HG03457 (cell line): ENCODE data around the gene CCAR1.
"Not testable (repeated sequence)": the region's sequence is repeated elsewhere in the genome, so short reads cannot be mapped to it uniquely, and the experiment has no call there.

Experiments used
- ATAC-seq: cut with Tn5 transposase; IDR thresholded peaks from one replicate; pipeline ENCODE4 v1.9.1; 2021; ENCODE audit warnings: moderate number of reproducible peaks; ENCODE audit not compliant: unreplicated experiment

Gene CCAR1, protein sequence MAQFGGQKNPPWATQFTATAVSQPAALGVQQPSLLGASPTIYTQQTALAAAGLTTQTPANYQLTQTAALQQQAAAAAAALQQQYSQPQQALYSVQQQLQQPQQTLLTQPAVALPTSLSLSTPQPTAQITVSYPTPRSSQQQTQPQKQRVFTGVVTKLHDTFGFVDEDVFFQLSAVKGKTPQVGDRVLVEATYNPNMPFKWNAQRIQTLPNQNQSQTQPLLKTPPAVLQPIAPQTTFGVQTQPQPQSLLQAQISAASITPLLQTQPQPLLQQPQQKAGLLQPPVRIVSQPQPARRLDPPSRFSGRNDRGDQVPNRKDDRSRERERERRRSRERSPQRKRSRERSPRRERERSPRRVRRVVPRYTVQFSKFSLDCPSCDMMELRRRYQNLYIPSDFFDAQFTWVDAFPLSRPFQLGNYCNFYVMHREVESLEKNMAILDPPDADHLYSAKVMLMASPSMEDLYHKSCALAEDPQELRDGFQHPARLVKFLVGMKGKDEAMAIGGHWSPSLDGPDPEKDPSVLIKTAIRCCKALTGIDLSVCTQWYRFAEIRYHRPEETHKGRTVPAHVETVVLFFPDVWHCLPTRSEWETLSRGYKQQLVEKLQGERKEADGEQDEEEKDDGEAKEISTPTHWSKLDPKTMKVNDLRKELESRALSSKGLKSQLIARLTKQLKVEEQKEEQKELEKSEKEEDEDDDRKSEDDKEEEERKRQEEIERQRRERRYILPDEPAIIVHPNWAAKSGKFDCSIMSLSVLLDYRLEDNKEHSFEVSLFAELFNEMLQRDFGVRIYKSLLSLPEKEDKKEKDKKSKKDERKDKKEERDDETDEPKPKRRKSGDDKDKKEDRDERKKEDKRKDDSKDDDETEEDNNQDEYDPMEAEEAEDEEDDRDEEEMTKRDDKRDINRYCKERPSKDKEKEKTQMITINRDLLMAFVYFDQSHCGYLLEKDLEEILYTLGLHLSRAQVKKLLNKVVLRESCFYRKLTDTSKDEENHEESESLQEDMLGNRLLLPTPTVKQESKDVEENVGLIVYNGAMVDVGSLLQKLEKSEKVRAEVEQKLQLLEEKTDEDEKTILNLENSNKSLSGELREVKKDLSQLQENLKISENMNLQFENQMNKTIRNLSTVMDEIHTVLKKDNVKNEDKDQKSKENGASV

GRCh38 chr10:68720793-68721672, at the start of gene CCAR1:
Gene CCAR1, plus strand, starts transcription at chr10:68721239. Its CDS starts 1,266 bp downstream, at chr10:68722505.
- ATAC-seq, result peak; percentile 91

DNA sequence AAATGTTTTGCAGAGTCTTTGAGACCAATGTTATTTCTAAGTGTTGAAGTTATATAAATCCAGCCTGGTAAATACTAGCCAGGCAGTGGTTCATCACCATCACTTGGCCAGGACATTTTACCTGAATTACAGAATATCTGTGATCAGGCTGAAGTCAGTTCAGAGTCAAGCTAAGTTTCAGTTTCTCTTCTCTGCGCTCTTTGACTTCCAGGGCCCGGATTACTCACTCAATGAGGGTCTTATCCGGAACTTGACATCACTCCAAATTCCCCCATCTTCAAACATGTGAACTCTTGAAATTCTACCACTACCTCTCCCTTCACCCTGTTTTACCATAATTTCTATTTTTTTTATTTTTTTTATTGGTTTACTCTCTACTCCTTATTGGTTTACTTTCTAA, 36.6 kb upstream of the CCAR1 start:
- ATAC-seq, result no peak

DNA sequence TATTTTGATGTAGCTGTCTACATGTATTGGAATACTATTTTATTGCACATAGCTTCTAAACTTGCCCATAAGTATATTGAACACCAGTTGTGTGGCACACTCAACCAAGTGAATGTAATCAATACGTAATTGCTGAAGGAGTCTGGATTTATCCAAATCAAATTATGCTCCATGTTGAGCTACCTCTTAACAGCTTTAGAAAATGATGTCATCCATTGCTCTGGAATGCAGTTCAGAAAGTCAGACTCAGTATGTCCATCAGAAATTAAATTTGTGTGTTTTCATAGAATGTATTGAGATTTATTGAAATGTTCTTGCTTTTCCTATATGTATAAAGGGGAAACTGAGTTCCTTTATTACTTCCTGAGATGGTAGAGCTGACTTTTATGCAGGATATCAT, 25.0 kb upstream of the CCAR1 start:
- ATAC-seq, result no peak

DNA sequence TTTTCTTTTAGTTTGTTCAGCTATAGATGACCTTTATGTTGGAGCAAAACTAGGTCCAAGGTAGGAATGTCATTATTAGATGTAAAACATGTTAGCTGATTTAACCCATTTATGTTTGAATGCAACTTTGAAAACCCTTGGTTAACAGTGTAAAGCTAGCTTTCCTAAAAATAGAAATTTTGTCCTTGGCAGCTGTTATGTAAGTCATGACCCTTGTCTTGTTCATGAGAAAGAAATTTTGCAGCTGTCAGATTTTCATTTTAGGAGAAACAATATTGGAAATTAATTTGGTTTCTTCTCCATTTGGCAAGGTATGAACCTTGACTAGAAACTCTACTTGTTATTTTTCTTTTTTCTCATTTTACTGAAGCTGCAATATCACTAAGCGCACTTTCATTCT, 23.9 kb upstream of the CCAR1 start:
- ATAC-seq, result no peak

GRCh38 chr10:68700197-68700596, 20.8 kb upstream of the CCAR1 start:
- no peak for ATAC-seq

DNA sequence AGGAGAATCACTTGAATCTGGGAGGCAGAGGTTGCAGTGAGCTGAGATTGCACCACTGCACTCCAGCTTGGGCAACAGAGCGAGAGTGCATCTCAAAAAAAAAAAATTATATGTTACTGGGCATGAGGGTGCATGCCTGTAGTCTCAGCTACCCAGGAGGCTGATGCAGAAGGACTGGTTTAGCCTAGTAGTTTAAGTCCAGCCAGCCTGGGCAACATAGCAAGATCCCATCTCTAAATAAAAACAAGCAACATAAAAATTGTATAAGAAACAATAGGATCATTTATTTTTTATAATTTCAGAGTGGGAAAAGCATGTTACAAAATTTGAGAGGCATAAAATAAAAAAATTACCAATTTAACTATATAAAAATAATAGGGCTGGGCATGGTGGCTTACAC, 15.5 kb upstream of the CCAR1 start:
- ATAC-seq, result no peak

- ATAC-seq, result not testable (repeated sequence)
These were observed 12.1 kb upstream of the CCAR1 start for GRCh38 chr10:68708987-68709386.

GRCh38 chr10:68713065-68713464, 8.0 kb upstream of the CCAR1 start:
- not testable (repeated sequence) for ATAC-seq

- ATAC-seq, result no peak
These were observed 3.6 kb upstream of the CCAR1 start for GRCh38 chr10:68717435-68717834.

DNA sequence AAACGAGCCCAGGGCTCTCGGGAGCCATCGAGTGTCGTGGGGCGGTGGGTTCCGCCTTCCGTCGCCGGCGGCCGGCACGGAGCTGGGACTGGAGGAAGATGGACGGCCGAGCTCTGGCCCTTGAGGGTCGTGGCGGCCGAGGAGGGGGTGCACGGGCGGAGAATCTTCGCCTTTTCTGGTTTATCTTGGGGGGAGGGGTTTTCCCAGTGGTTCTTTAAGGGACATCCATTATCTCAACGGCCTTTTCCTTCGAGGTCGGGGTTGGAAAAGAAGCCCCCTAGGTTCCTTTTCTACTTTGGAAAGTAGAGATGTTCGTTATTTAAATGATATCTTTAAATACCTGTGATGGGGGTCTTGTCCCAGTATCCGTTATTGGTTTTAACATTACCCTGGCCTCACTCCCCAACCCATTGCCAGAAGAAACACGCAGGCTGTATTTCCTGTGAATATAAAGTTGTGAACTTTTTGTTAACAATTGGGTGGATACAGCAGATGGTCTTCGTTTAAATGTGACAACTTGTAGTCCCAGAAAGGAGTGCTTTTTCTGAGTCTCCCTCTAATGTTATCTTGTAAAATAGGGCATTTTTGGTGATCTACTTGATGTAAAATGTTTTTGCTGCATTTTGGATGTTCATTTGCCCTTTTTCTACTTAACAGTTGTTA, 765 bp downstream of the CCAR1 start:
- peak; percentile 14 for ATAC-seq

GRCh38 chr10:68725016-68725415, 4.0 kb downstream of the CCAR1 start:
- no peak for ATAC-seq

DNA sequence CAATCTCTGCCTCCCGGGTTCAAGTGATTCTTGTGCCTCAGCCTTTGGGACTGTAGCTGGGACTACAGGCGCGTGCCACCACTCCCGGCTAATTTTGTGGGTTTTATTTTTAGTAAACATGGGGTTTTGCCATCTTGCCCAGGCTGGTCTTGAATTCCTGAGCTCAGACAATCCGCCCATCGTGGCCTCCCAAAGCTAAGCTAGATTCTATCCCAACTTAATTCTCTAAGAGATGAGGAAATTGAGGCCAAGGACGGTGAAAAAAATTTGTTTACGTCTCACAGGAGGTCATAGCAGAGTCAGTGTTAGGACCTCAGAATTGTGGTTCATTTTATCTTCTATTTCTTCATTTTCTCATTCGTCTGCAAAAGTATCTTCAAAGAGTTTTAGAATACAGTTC, 6.1 kb downstream of the CCAR1 start:
- no peak for ATAC-seq

DNA sequence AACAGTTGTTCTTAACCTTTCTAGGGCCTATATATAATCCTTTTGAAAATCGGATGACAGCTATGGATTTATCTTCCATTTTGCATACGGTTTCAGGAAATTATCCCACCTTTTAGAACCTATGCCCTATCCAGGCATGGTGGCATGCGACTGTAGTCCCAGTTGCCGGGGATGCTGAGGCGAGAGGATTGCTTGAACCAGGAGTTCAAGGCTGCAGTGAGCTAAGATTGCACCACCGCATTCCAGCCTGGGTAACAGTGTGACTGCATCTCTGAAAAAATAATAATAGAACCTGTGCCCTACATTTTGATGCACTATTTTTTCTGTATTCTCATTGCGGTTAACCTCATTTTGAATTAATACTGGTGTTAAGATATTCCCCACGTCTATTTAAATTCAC, 11.6 kb downstream of the CCAR1 start:
- no peak for ATAC-seq

GRCh38 chr10:68734349-68734748, 13.3 kb downstream of the CCAR1 start:
- no peak for ATAC-seq

GRCh38 chr10:68735119-68735518, 14.1 kb downstream of the CCAR1 start:
- ATAC-seq, result no peak

GRCh38 chr10:68735739-68736138, 14.7 kb downstream of the CCAR1 start:
- not testable (repeated sequence) for ATAC-seq

DNA sequence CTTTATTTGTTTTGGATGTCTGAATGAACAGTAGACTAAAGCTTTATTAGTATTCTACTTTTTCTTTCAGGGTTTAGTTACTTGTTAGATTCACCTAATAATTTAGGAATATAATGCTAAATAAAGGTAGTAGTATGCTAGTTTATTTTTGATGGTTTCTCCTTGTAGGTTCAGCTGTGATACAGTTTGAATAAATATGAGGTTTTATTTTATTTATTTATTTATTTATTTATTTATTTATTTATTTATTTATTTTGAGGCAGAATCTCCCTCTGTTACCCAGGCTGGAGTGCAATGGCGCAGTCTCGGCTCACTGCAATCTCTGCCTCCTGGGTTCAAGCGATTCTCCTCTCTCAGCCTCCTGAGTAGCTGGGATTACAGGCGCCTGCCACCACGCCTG, 19.6 kb downstream of the CCAR1 start:
- ATAC-seq, result not testable (repeated sequence)

DNA sequence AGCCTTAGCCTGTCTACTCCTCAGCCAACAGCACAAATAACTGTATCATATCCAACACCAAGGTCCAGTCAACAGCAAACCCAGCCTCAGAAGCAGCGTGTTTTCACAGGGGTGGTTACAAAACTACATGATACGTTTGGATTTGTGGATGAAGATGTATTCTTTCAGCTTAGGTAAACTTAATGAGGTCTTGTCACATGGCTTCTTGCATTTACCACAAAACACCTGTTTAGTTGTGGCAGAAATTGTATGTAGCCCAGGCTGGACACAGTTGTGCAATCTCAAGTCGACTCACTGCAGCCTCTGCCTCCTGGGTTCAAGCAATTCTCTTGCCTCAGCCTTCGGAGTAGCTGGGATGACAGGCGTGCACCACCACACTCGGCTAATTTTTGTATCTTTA, 21.4 kb downstream of the CCAR1 start:
- ATAC-seq, result no peak

- no peak for ATAC-seq
These were observed 31.8 kb downstream of the CCAR1 start for GRCh38 chr10:68752711-68753350.
